GM11168 (cell line): ENCODE measurements around the gene PIP4P1.
"Not testable (repeated sequence)": the region's sequence is repeated elsewhere in the genome, so short reads cannot be mapped to it uniquely, and the experiment has no call there.

Experiments used
- in situ Hi-C: fragments of 300-500 bp; cut with MboI; formaldehyde crosslinking; loops from one replicate; pipeline ENCODE4 v1.12.0; 2022; ENCODE audit warnings: low sequenced_read_pairs; ENCODE audit not compliant: unreplicated experiment

The PIP4P1 gene

DNA sequence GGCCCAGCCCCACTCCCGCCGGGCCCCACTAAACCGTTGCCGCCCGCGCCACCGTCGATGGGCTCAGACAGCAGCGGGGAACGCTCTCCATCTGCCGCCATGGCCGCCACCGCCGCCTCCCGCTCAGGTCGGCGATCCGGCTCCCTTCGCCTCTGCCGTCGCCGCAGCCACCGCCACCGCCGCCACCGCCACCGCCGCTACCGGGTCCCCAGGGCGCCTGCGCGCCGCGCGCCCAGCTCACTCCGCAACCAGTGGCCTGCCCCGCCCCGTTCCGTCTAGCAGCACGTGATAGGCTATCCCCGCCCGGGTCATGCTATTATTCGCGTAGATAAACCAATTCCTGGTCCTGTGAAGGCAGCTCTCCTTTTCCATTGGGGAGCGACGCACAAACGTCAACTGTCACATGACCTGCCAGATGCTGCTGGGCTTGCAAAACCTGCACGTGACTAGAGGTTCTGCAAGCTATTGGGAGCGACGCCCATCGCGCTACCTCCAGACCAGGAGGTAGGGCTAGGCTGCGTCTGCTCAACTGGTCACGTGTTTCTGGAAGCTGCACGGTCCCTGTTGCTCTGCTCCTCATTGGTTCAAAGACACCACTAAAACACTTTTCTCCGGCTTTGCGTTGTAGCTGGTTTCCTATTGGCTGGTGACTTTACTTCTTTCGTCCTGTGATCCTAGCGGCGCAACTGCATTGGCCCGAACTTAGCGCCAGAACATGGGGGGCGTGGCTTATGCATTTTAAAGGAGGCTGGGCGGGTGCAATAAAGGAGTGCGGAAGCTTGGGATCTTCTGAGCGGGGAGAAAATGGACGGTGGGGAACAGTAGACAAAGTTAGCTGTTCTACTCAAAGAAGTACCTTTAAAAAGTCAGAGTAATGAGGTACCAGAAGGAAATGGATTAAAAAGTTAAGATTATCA lies at the start of gene PIP4P1:
Gene PIP4P1 (minus strand): TSS at position 210 of the 917 bp plus-strand sequence. CDS start 109 bp downstream, at position 101.
- in situ Hi-C loops, result no loop called here

DNA sequence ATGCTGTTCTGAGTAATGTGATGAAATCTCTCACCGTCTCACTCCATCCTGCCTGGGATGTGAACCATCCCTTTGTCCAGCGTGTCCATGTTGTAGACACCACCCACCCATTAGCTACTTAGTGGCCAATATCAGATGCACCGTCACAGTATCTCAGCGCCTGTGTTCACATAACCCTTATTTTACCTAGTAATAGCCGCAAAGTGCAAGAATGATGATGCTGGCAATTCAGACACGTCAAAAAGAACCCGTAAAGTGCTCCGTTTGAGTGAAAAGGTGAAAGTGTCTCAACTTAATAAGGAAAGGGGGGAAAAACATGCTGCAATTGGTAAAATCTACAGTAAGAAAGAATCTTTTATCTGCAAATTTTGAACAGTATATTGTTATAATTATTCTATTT lies 47.1 kb upstream of the PIP4P1 start:
- in situ Hi-C loops, result no loop called here

DNA sequence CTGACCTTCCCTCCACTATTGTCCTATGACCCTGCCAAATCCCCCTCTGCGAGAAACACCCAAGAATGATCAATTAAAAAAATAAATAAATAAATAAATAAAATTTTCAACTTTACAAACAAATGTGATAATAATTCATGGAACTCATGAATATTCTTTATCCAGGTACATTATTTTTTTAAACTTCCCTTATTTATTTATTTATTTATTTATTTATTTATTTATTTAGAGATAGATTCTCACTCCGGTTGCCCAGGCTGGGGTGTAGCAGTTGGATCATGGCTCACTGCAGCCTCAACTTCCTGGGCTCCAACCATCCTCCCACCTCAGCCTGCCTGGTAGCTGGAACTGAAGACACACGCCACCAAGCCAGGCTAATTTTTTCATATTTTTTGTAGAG lies 46.3 kb upstream of the PIP4P1 start:
- in situ Hi-C loops, result not testable (repeated sequence)

DNA sequence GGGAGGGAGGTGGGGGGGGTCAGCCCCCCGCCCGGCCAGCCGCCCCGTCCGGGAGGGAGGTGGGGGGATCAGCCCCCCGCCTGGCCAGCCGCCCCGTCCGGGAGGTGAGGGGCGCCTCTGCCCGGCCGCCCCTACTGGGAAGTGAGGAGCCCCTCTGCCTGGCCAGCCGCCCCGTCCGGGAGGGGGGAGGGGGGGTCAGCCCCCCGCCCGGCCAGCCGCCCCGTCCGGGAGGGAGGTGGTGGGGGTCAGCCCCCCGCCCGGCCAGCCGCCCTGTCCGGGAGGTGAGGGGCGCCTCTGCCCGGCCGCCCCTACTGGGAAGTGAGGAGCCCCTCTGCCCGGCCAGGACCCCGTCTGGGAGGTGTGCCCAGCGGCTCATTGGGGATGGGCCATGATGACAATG lies 45.5 kb upstream of the PIP4P1 start:
- in situ Hi-C loops, result not testable (repeated sequence)

DNA sequence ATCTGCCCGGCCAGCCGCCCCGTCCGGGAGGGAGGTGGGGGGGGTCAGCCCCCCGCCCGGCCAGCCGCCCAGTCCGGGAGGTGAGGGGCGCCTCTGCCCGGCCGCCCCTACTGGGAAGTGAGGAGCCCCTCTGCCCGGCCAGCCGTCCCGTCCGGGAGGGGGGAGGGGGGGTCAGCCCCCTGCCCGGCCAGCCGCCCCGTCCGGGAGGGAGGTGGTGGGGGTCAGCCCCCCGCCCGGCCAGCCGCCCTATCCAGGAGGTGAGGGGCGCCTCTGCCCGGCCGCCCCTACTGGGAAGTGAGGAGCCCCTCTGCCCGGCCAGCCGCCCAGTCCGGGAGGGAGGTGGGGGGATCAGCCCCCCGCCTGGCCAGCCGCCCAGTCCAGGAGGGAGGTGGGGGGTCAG lies 45.0 kb upstream of the PIP4P1 start:
- in situ Hi-C loops, result not testable (repeated sequence)

DNA sequence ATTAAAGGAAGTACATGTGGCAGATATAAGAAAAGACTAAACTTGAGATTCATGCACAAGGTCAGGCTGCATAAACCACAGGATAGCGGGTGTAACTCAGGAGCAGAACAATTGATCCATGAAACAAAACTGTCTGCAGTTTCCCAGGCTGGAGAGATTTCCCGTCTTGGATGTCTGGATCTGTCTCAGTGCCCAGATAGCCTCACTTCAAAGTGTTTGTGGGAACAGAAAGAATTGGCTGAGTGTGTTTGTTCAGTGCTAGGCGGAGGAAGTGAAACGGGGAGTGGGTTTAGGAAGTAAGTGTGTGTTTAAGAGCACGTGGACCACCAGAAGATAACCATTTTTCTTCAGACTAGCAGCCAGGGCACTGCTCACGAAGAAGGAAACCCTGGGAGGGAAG lies 42.7 kb upstream of the PIP4P1 start:
- in situ Hi-C loops, result no loop called here

DNA sequence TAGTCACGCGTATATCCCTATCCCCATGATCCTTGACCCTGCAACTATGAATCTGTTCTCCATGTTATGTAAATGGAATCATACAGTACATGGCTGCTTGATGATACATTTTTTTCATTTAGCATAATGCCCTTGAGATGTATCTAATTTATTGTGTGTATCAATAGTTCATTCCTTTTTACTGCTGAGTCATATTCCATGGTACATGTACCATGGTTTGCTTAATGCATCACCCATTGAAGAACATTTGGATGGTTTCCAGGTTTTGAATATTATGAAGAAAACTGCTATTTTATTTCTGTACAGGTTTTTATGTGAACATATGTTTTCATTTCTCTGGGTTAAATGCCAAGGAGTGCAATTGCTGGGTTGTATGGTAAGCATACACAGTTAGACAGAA lies 40.1 kb upstream of the PIP4P1 start:
- in situ Hi-C loops, result no loop called here

DNA sequence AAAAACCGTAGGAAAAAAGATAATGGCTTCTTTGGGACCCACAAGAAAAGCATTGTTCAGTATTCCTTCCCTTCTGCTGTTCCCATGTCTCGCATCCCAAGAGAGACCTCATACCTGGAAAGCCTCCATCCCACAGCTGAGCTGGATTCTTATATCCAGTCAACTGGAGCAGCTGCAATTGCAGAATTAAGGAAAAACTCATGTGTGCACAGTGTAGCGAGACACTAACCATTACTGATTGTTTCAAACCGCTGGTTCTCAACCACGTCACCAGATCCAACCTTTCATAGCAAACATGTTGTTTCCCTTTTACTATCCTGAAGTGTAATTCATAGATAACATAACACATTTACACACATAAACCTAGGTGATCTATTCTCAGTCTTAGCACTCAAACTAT lies 38.6 kb upstream of the PIP4P1 start:
- in situ Hi-C loops, result no loop called here

DNA sequence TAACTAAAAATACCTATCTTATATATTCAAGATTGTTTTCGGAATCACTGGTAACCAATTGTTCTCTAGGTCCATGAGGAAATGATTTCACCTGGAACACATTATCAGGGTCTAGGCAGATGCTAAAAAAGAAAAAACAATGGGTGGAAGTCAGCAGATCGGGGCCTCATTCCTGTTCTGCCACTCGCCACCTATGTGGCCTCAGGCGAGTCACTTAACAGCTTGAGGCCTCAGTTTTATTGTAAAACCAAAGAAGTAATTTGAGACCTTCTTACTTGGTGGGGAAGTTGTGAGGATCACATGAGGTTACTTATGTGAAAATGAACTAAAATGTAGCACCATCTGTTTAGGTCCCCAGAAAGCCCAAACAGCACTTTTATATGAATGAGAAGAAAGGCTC lies 37.9 kb upstream of the PIP4P1 start:
- in situ Hi-C loops, result no loop called here

DNA sequence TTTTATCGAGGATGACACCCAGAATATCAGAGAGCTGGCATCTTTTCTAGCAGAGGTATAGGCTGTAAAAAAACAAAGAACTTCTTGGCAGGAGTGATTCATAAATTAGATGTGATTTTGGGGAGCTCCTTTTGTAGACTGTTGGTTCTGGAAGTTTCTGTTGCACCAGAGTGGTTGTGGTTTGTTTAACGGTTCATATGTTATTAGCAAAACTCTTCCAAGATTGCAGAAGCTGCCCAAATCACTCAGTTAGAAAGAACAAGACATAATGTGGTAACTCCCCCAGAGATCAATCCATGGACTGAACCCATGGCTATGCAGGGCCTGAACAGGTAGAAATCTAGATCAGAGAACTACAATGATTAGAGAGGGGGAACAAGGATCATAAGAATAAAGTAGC lies 37.4 kb upstream of the PIP4P1 start:
- in situ Hi-C loops, result no loop called here

DNA sequence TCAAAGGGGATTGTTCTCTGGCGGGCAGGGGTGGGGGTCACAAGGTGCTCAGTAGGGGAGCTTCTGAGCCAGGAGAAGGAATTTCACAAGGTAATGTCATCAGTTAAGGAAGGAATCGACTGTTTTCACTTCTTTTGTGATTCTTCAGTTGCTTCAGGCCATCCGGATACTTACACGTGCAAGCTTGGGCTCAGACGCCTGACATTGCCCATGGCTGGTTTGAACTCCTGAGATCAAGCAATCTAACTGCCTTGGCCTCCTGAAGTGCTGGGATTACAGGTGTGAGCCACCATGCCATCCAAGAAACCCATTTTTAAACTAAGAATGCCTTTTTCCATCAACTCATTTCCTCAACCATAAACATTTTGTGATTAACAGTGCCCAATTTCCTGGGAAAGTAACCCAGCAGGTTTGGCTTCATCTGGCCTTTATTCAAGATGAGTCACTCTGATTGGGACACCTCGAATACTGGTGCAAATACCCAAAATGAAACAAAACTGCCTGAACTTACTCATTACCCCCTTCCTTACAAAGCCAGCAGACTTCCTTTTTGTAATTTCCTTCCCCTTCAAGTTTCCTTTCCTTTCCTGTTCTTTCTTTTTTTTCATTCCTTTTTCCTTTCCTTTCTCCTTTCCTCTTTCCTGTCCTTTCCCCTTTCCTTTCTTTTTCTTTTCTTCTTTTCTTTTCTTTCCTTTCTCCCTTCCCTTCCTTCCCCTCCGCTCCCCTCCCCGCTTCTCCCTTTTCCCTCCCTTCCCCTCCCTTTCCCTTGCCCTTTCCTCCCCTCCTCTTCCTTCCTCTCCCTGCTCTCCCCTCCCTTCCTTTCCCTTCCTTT lies 33.9 kb upstream of the PIP4P1 start:
- in situ Hi-C loops, result no loop called here

DNA sequence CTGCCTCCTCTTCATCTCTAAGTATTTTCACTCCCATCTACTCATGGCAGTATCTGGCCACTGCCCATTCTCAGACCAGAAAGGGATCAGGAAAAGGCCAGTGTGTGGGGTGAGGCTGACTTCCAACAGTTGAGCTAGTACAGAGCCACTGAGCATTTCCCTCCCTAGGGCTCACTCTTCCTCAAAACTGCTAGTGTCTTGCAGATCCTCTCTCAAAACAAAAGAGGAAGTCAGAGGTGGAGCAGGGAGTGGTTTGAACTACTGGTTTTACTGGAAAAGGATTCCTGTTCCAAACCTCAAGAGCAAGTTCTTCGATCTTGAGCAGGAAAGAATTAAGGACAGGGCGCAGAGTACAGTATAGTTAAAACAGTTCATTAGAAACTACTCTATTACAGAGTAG lies 32.4 kb upstream of the PIP4P1 start:
- in situ Hi-C loops, result no loop called here

DNA sequence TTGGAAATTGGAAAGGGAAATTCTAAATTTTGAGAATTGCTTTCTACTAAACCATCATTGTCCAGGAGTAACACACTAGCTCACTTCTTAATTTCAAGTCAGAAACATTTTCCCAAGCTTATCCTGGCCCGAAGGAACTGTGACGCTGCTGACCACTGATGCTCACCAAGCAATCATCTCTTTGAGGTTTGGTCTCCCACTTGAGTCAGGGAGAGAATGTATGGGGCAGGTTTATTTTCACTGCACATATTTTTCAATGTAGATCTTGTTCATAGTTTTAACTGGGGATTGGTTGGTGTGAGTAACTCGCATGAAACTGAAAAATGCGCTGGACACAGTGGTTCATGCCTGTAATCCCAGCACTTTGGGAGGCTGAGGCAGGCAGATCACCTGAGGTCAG lies 31.3 kb upstream of the PIP4P1 start:
- in situ Hi-C loops, result no loop called here

DNA sequence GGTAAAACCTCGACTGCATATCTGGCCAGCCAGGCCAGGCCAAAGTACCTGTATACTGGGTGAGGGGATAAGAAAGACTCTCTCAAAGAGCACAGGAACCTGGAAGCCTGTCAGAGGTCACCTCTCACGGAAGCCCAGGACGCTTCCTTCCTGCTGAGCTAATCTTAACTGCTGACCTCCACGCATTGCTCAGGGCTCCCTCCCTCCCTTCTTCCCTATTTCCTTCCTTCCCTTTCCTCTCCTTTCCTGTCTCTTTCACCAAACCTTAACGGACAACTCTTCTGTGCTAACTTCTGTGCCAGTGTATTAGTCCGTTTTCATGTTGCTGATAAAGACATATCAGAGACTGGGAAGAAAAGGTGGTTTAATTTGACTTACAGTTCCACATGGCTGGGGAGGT lies 29.3 kb upstream of the PIP4P1 start:
- in situ Hi-C loops, result no loop called here

DNA sequence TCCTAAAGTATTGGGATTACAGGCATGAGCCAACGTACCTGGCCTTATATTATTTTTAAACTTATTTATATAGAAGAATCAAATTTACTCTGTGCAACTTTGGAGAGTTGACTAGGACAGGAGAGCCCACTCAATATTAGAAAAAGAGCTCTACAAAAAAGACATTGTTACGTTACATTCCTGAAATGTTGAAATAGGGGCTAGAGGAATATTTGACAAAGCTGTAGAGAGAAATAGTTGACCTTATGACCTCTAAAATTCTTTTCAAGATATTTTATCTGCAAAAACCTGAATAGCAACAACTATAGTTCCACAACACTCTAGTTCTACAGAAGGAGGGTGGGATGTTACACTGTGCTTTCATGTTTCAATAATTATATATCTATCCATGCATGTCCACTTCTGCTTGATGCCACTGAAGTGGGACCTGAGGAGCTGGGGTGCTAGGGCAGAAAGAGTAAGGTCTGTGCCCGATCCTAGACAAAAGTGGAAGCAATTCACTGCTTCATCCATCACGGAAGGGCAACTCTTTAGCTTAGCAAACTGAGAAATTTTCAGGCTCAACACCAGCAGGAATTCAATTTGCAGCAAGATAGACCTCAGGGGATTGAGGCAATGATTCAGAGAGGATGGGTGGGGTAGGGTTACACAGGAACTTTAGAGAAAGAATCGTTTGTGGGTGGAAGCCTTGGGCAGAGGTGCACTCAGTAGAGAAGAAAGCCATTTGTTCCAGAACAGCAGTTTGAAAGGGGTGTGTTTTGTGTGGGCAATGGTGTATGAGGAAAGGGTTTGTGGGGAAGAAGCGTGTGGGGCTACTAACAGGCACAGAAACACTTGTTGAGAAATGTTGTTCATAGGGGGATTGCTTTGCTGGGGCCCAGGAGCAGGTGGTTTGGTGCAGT lies 28.1 kb upstream of the PIP4P1 start:
- in situ Hi-C loops, result no loop called here

DNA sequence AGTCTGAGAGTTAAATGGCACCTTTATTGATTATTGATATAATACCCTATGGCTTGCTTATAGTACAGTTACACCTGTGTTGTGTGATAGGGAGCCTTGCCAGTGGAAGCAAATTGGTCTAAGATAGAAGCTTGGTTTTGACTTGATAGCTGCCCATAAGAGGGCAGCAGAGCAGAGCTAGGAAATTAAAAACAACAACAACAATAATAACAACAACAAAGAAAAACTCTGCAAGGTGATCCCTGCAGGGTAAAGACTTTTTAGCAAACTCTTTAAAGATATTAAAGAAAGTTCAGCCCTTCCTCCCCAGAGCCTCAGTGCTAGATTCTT lies 26.1 kb upstream of the PIP4P1 start:
- in situ Hi-C loops, result no loop called here

DNA sequence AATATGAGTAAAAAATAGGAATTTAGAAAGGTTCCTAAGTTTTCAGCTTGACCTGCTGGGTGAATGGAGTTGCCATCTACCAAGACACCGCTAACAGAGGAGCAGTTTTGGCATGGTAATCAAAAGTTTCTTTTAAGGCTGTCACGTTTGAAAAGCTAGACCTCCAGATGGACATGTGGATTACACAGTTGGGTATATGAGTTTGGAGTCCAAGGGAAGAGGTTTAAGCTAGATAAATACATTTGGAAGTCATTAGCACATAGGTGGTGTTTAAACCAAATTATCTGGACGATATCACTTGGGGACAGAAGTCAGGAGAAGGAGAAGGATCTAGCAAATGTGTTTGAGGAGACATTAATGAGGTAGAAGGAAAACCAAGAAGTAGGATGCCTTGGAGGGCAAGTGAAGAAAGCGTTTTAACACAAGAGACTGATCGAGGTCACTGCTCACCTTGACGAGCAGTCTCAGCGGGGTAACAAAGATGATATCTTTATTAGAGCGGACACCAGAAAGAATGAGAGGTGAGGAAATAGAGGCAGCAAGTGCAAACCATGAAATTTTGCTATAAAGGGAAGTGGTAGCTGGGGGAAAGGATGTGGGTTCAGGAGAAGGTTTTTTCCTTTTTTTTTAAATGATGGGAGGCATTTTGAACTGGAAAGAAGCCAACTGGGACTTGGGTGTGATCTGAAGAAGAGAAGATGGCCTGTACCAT lies 25.6 kb upstream of the PIP4P1 start:
- in situ Hi-C loops, result no loop called here

DNA sequence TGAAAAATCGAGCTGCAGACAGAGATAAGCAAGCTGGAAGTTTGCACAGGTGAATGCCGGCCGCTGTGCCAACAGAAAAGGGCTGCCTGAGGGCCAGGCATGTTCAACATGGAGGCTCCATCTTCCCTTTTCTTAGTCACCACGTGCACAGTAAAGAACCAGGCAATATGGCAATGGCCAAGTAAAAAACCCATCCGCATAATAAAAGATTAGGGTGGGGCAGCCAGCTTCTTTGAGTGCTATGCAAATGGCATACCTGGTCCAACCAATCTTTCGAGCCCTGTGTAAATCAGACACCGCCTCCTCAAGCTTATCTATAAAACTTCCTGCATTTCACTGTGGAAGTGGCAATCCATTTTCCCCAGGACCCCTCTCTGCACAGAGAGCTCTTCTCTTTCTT lies 24.7 kb upstream of the PIP4P1 start:
- in situ Hi-C loops, result no loop called here

DNA sequence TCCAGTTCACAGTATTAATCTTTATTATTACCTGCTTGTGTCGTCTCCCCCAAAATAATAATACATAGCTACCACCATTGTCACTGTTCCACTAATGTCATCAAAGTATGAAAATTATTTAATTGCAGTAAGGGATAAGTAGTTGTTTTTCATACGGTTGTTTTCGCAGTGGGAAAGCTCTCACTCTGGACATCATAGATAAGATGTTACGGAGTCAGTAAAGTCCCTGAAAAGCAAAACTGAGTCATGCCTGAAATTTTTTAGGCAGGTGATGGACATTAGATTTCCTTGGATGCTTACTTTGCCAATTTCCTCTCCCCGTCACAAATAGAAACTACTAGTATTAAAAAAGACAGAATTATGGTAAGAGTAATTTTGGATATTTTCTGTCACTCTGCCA lies 21.1 kb upstream of the PIP4P1 start:
- in situ Hi-C loops, result loop anchor here (5.0 kb wide), 1 partner anchor 110 kb away; the partner anchor contains the start of gene RNASE12

DNA sequence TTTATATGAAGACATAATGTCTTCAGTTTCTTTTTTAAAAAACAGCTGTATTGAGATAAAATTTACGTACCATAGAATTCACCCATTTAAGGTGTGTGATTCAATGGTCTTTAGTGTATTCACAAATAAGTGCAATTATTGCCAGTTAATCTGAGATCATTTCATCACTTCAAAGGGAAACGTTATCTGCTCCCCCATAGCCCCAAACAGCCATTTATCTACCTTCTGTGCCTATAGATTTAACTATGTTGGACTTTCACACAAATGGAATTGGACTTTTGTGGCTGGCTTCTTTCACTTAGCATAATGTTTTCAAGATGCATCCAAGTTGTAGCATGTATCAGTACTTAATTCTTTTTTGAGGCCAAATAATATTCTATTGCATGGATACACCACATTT lies 17.7 kb upstream of the PIP4P1 start:
- in situ Hi-C loops, result no loop called here
